H1 (cell line): ENCODE data around the gene LGALS4. TPM values are rescaled to one million over a fixed set of nuclear protein-coding genes. Genes with fewer than 3 reads are reported as not detected.
"Not testable (repeated sequence)": the region's sequence is repeated elsewhere in the genome, so short reads cannot be mapped to it uniquely, and the experiment has no call there.

ENCODE experiments used
- CTCF ChIA-PET: fragments of 300-600 bp; sonication (Branson Sonifier 250); formaldehyde crosslinking; loops from one replicate; lab custom pipeline; 2021; ENCODE audit not compliant: partially characterized antibody; lab: Charles Lee
- POLR2A ChIA-PET: fragments of 300-600 bp; sonication (Branson Sonifier 250); formaldehyde crosslinking; loops from one replicate; lab custom pipeline; 2021; ENCODE audit warnings: inconsistent platforms; ENCODE audit not compliant: partially characterized antibody; lab: Charles Lee
- DNase-seq, 2 experiments: peaks; one replicate each; pipeline versions ENCODE4 v3.0.0 to v3.0.0-alpha.2; 2010 to 2022; ENCODE audit warnings: low spot score in 2 of 2, low read depth in 1 of 2, mixed read lengths in 1 of 2
- FAIRE-seq: peaks from 2 replicates; lab custom pipeline; 2011; peaks lifted over from hg19 to GRCh38; lab: Jason Lieb, UNC
- H2AFZ ChIP-seq: 2 replicates; pipeline ENCODE4 v1.8.1; 2012; ENCODE audit warnings: low read length, inconsistent platforms
- H2AK5ac ChIP-seq: 2 replicates; pipeline ENCODE4 v1.6.1; 2013; ENCODE audit warnings: low read depth, low read length
- H2BK120ac ChIP-seq: replicated peaks from 2 replicates; pipeline ENCODE3; 2013; ENCODE audit warnings: low read depth, low read length, inconsistent platforms
- H2BK12ac ChIP-seq: 2 replicates; pipeline ENCODE4 v1.6.1; 2013; ENCODE audit warnings: low read depth, low read length
- H2BK15ac ChIP-seq: 2 replicates; pipeline ENCODE4 v1.6.1; 2013; ENCODE audit warnings: low read length
- H2BK20ac ChIP-seq: 2 replicates; pipeline ENCODE4 v1.6.1; 2013; ENCODE audit warnings: low read length
- H2BK5ac ChIP-seq: 2 replicates; pipeline ENCODE4 v1.6.1; 2013; ENCODE audit warnings: low read depth, low read length
- H3K14ac ChIP-seq: 2 replicates; pipeline ENCODE4 v1.6.1; 2013; ENCODE audit warnings: inconsistent platforms; ENCODE audit not compliant: insufficient read length
- H3K18ac ChIP-seq: 2 replicates; pipeline ENCODE4 v1.6.1; 2013; ENCODE audit warnings: low read length; ENCODE audit errors: extremely low read depth
- H3K23ac ChIP-seq: 2 replicates; pipeline ENCODE4 v1.6.1; 2013; ENCODE audit warnings: inconsistent platforms; ENCODE audit not compliant: insufficient read length
- H3K23me2 ChIP-seq: 2 replicates; pipeline ENCODE4 v1.6.1; 2013; ENCODE audit warnings: low read depth, low read length
- H3K27ac ChIP-seq: 2 replicates; pipeline ENCODE4 v1.6.1; 2011; ENCODE audit warnings: low read depth, low read length, inconsistent platforms
- H3K27me3 ChIP-seq, 4 experiments: replicated peaks in 1 of 4; 1 replicate in 1 of 4; 2 replicates in 3 of 4; pipeline versions ENCODE4 v1.6.1 to v1.8.1; 2011 to 2013; ENCODE audit warnings: low read length in 3 of 4, mild to moderate bottlenecking in 3 of 4, inconsistent platforms in 2 of 4, mixed read lengths in 2 of 4, moderate library complexity in 1 of 4; ENCODE audit not compliant: control insufficient read depth in 3 of 4, insufficient read depth in 3 of 4; ENCODE audit errors: extremely low read depth in 1 of 4
- H3K36me3 ChIP-seq, 4 experiments: 2 replicates each; pipeline versions ENCODE4 v1.6.1 to v1.8.1; 2011 to 2013; ENCODE audit warnings: mild to moderate bottlenecking in 4 of 4, low read length in 3 of 4, moderate library complexity in 2 of 4, control low read depth in 1 of 4, inconsistent platforms in 1 of 4; ENCODE audit not compliant: insufficient read depth in 4 of 4, control insufficient read depth in 2 of 4
- H3K4ac ChIP-seq: replicated peaks from 2 replicates; pipeline ENCODE3; 2013; ENCODE audit warnings: low read length, low read depth, mixed read lengths, inconsistent platforms; ENCODE audit not compliant: insufficient read length
- H3K4me1 ChIP-seq, 4 experiments: replicated peaks in 1 of 4; 1 replicate in 1 of 4; 2 replicates in 3 of 4; pipeline versions ENCODE4 v1.6.1 to v1.8.1; 2011 to 2013; ENCODE audit warnings: low read length in 3 of 4, inconsistent platforms in 2 of 4, mixed read lengths in 1 of 4; ENCODE audit not compliant: insufficient read depth in 4 of 4, control insufficient read depth in 3 of 4
- H3K4me2 ChIP-seq, 2 experiments: 2 replicates each; pipeline versions ENCODE4 v1.6.1 to v1.8.1; 2011 to 2013; ENCODE audit warnings: low read depth in 2 of 2, low read length in 2 of 2, control low read depth in 1 of 2, inconsistent platforms in 1 of 2, mild to moderate bottlenecking in 1 of 2; ENCODE audit not compliant: insufficient read depth in 1 of 2
- H3K4me3 ChIP-seq, 4 experiments: fragments of 200-600, 300-600 bp in 1 of 4; sonication (generic), shearing (Covaris generic), sonication (Bioruptor Twin) in 1 of 4; 2 replicates each; pipeline versions ENCODE4 v1.5.1 to v1.8.1; 2011 to 2016; ENCODE audit warnings: low read length in 4 of 4, low read depth in 3 of 4, control low read depth in 2 of 4, inconsistent platforms in 2 of 4, mild to moderate bottlenecking in 2 of 4, mixed read lengths in 1 of 4, moderate library complexity in 1 of 4; ENCODE audit not compliant: insufficient read depth in 2 of 4; ENCODE audit errors: extremely low read depth in 1 of 4
- H3K56ac ChIP-seq: replicated peaks from 2 replicates; pipeline ENCODE3; 2013; ENCODE audit warnings: low read depth, mild to moderate bottlenecking, mixed read lengths, low read length, inconsistent platforms; ENCODE audit not compliant: insufficient read length
- H3K79me1 ChIP-seq: 2 replicates; pipeline ENCODE4 v1.6.1; 2013; ENCODE audit warnings: low read depth, low read length, control low read depth
- H3K79me2 ChIP-seq, 2 experiments: 2 replicates each; pipeline versions ENCODE4 v1.6.1 to v1.8.1; 2012 to 2013; ENCODE audit warnings: low read length in 2 of 2, mild to moderate bottlenecking in 2 of 2, inconsistent platforms in 1 of 2; ENCODE audit not compliant: insufficient read depth in 2 of 2, control insufficient read depth in 1 of 2
- H3K9ac ChIP-seq, 4 experiments: replicated peaks in 1 of 4; 1 replicate in 1 of 4; 2 replicates in 3 of 4; pipeline versions ENCODE4 v1.6.1 to v1.8.1; 2011 to 2013; ENCODE audit warnings: low read depth in 3 of 4, low read length in 3 of 4, control low read depth in 2 of 4, mild to moderate bottlenecking in 2 of 4, moderate library complexity in 2 of 4, inconsistent platforms in 1 of 4; ENCODE audit errors: extremely low read depth in 1 of 4
- H3K9me3 ChIP-seq, 2 experiments: 2 replicates each; pipeline versions ENCODE4 v1.6.1 to v1.8.1; 2012 to 2013; ENCODE audit warnings: mild to moderate bottlenecking in 2 of 2, moderate library complexity in 2 of 2, control low read depth in 1 of 2, inconsistent platforms in 1 of 2, low read depth in 1 of 2, low read length in 1 of 2, mixed read lengths in 1 of 2; ENCODE audit not compliant: insufficient read depth in 2 of 2
- H4K20me1 ChIP-seq, 2 experiments: replicated peaks in 1 of 2; 2 replicates each; pipeline versions ENCODE3 to v1.8.1; 2011 to 2013; ENCODE audit warnings: inconsistent platforms in 2 of 2, low read length in 2 of 2, mild to moderate bottlenecking in 1 of 2; ENCODE audit not compliant: insufficient read depth in 2 of 2, control insufficient read depth in 1 of 2
- H4K5ac ChIP-seq: 2 replicates; pipeline ENCODE4 v1.6.1; 2013; ENCODE audit warnings: low read length, low read depth, mixed read lengths, inconsistent platforms; ENCODE audit not compliant: insufficient read length
- H4K8ac ChIP-seq: 2 replicates; pipeline ENCODE4 v1.8.0; 2013; ENCODE audit warnings: mild to moderate bottlenecking, moderate library complexity, low read length, inconsistent platforms; ENCODE audit not compliant: insufficient read depth; ENCODE audit errors: extremely low read depth
- H4K91ac ChIP-seq: replicated peaks from 2 replicates; pipeline ENCODE3; 2013; ENCODE audit warnings: low read length, mixed read lengths, inconsistent platforms; ENCODE audit not compliant: insufficient read length
- WGBS, 2 experiments: shearing (Covaris generic) in 1 of 2; methylation state at CpG; one replicate each; pipeline versions ENCODE4 v1.1.6 to v1.1.7; 2013 to 2015; ENCODE audit warnings: low lambda C conversion rate in 2 of 2, mixed read lengths in 2 of 2, inconsistent platforms in 1 of 2, low coverage in 1 of 2, missing lambda C conversion rate in 1 of 2; ENCODE audit not compliant: insufficient replicate concordance in 2 of 2, insufficient coverage in 1 of 2, insufficient read length in 1 of 2; ENCODE audit errors: extremely low coverage in 1 of 2, missing lambda C conversion rate in 1 of 2; 5-methylcytosine and 5-hydroxymethylcytosine counted together
- polyA plus RNA-seq, 7 experiments: library from polyadenylated mRNA; depleted of rRNA in 3 of 7; stranded (reverse) in 5 of 7; unstranded in 2 of 7; fragments of >200 nt in 5 of 7; fragments of 200-250 nt in 2 of 7; gene quantifications; 1 replicate in 5 of 7; 2 replicates in 1 of 7; 4 replicates in 1 of 7; pipeline versions ENCODE4 v1.2.1 to v1.2.3, GENCODE V29; 2011 to 2013; ENCODE audit warnings: missing spikeins in 2 of 7, mixed read lengths in 2 of 7
- total RNA-seq: library from RNA; stranded (reverse); fragmentation: NEBNext Ultra II Directional; extraction: Animal tissue kit (Norgen Biotek cat#: 25700); gene quantifications from 2 replicates; pipeline ENCODE4 v1.2.1, GENCODE V29; 2021

LGALS4 gene
- total and polyA plus RNA-seq, 2 of the 8 experiments (the other 6 are each of a cell fraction or from before 2014, with no cell fraction given) = 0.32 to 0.37 TPM

DNA sequence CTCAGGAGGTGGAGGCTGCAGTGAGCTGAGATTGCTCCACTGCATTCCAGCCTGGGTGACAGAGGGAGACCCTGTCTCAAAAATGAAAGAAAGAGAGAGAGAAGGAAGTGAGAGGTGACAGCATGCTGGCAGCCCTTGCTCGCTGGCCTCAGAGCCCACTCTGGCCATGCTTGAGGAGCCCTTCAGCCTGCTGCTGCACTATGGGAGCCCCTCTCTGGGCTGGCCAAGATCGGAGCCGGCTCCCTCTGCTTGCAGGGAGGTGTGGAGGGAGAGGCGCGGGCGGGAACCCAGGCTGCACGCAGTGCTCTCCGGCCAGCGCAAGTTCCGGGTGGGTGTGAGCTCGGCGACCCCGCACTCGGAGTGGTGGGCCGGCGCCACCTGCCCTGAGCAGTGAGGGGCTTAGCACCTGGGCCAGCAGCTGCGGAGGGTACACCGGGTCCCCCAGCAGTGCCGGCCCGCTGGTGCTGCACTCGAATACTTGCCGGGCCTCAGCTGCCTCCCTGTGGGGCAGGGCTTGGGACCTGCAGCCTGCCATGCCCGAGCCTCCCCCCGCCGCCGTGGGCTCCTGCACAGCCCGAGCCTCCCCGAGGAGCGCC, 8.6 kb upstream of the LGALS4 start:
- ChIA-PET POLR2A (interaction anchor here (0.7 to 3.4 kb wide), 8 partner anchors 10 to 172 kb away, joined by 3 to 13 read pairs (median 4); partner anchors contain the start of genes CAPN12 and ECH1), CTCF (interaction anchor here (0.9 to 2.7 kb wide), 4 partner anchors 52 to 231 kb away, joined by 3 to 6 read pairs (median 4); no protein-coding TSS in a partner anchor)
- not testable (repeated sequence) for H3K27me3 ChIP-seq, H3K23me2 ChIP-seq, H3K27ac ChIP-seq, H2AFZ ChIP-seq, H4K91ac ChIP-seq, H4K5ac ChIP-seq, H3K79me1 ChIP-seq, H3K79me2 ChIP-seq, H2BK20ac ChIP-seq, H4K20me1 ChIP-seq, H3K4me2 ChIP-seq, H3K23ac ChIP-seq, H2BK12ac ChIP-seq, H3K4me3 ChIP-seq, H2AK5ac ChIP-seq, FAIRE-seq, H2BK120ac ChIP-seq, H2BK15ac ChIP-seq, H3K56ac ChIP-seq, H2BK5ac ChIP-seq, H3K9me3 ChIP-seq, H4K8ac ChIP-seq, H3K4ac ChIP-seq, H3K18ac ChIP-seq, H3K14ac ChIP-seq, DNase-seq, H3K9ac ChIP-seq, H3K4me1 ChIP-seq
- 97% methylated on average over 15 of the region's 29 CpGs; no CpG with 5 or more reads in 1 of the 2 experiments for WGBS, 2 experiments
- peaks cover 0 to 16% (median 9%) of the 10 kb centered on the region in 4 experiments; a peak in 3 of 8 replicates for H3K36me3 ChIP-seq
